GM19467 (cell line): ENCODE measurements around the gene TBC1D5.
"Not testable (repeated sequence)": the region's sequence is repeated elsewhere in the genome, so short reads cannot be mapped to it uniquely, and the experiment has no call there.

ENCODE experiments used
- ATAC-seq: cut with Tn5 transposase; IDR thresholded peaks from one replicate; pipeline ENCODE4 v1.9.1; 2021; ENCODE audit warnings: mild to moderate bottlenecking, moderate library complexity; ENCODE audit not compliant: unreplicated experiment

TBC1D5 gene

DNA sequence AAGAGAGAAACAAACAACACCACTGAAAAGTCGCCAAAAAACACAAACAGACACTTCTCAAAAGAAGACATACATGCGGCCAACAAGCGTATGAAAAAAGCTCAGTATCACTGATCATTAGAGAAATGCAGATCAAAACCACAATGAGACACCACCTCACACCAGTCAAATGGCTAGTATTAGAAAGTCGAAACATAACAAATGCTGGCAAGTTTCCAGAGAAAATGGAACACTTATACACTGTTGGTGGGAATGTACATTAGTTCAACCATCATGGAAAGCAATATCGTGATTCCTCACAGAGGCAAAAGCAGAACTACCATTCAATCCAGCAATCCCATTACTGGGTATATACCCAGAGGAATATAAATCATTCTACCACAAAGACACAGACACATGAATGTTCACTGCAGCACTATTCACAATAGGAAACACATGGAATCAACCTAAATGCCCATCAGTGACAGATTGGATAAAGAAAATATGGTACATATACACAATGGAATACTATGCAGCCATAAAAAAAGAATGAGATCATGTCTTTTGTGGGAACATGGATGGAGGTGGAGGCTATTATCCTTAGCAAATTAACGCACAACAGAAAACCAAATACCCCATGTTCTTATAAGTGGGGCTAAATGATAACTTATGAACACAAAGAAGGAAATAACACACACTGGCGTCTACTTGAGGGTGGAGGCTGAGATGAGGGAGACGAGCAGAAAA, 93.6 kb downstream of the TBC1D5 start:
- not testable (repeated sequence) for ATAC-seq

DNA sequence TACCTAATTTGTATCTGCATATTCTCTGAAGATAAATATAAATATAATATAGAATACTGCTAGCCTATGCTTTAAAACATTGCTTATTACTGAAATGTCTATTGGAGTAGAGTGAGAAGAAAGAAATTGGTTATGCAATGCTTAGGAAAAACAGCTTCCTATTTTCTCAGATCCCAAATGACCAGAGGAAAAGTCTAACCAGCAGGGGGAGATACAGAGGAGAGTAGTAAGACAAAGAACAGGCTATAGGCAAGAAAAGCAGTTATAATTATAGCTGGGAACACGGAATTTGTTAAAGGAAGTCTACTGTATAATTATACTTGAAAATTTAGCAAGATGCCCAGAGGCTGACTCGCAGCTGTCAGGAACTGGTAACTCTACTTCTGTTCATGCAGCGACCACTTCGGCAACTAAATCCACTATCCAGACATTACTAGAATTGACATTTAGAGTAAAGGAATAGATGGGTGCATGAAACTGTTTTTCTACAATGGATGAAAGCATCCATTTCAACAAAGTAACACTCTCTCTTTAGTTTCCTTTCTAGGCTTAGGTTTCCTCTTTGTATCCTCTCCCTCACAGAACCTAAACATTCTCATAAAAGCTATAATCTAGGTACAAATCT, 97.2 kb downstream of the TBC1D5 start:
- ATAC-seq: no peak

DNA sequence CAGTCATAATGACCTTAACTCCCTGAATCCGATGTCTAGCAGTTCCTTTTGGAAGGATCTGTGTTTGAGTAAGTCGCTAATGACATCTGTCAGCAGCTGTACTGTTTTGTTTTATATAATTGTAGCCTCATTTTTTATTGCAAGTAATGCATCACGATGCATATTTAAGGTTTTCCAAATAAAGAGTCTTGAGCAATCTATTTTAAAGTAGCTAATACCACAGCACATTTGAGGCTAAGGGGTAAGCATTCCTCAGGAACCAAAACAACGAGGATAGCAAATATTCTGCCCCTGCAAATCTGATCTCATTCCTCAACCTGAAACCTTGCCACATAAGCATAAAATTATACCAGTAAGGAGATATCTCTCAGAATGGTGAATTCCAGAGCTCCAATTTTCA, 98.7 kb downstream of the TBC1D5 start:
- no peak for ATAC-seq

DNA sequence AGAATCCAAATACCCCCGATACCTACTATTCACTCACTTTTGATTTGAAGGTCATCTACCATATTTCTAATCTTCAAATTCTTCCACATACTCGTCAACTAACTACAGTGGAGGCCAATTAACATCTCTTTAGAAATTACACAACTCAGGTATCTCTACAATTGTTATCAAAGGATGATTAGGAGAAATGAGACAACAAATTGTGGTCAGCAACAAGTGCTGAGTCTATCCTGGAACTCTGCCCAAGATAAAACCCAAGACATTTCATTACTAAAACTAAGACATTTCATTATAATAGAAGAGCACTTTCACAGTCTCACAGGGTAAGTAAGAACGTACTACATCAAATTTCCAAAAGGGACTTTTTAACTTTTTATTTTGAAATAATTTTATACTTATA, 100.0 kb downstream of the TBC1D5 start:
- ATAC-seq: no peak

DNA sequence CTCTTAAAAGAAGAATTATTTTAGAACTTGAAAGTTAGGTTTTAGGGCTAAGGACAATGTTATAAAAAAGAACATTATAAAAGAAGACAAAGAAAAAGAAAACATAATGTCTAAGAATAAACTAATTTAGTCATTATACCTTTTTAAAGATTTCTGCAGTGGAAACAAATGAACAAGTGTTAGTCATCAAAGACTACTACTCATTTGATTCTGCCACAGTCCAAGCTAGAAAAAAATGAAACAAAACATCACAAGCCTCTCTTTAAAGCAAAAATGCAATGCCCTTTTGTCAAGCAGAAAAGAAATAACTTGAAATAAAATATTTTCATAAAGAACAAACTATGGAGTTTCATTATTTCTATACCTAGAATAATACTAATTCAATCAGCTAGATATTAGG, 102.0 kb downstream of the TBC1D5 start:
- no peak for ATAC-seq

DNA sequence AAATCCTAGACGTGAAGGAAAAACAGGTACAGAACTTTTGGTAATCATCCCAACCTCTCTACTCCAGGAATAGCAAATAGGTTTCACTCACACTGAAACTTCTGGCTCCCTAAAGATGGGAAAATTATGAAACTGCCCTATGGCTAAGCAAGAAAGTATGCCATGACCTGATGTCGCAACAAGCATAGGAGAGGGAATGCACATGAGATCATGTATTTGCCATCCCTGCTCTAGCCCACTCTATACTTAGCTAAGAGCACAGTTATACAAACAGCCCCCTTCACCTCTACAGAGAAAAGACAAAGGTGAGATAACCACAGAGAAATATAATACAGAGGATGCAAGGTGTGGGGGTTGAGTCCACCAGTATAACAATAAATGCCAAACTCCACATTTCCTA, 102.7 kb downstream of the TBC1D5 start:
- ATAC-seq: no peak

DNA sequence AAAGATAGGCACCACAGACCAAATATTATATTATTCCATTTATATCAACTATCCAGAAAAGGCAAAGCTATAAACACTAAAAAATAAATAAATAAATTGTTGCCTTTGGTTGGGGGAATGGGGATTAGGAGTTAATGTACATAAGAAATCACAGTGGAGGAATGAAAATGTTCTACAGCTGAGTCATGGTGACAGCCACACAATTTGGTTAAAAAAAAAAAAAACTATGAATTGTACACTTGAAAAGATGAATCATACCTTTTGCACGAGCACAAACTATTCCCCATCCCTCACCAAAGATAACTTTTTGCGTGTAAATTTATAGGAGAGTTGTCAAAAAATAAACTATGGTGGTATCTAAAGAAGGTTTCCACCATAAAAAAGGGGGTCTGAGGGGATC, 103.2 kb downstream of the TBC1D5 start:
- ATAC-seq: no peak

DNA sequence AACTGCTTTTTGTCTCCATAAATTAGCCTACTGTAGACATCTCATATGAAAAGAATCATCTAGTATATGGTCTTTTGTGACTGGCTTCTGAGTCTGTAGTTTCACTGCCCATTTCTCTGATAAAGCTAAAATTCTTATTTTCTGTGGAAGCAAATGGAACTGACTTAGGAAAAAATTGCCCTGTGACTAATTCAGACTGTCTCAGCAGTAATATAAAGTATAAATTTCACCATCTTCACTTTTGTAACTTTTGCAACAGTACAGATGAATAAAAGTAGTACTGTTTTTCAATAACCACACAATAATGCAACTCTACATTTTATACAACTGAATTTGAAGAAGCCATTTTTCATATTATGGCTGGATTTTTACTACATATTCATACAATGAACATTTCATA, 104.1 kb downstream of the TBC1D5 start:
- ATAC-seq: no peak

DNA sequence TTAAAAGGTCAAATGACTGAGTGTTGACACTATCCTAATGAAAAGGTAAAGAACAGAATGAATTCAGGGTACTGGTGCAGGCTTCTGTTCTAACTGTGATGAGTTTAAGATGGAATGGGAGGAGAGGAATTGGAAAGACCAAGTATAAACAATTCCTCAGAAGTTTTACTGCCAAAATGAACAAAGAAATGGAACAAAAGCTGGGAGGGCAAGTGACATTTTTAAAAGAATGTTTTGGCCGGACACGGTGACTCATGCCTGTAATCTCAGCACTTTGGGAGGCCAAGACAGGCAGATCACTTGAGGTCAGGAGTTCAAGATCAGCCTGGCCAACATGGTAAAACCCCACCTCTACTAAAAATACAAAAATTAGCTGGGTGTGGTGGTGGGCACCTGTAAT, 106.8 kb downstream of the TBC1D5 start:
- not testable (repeated sequence) for ATAC-seq

DNA sequence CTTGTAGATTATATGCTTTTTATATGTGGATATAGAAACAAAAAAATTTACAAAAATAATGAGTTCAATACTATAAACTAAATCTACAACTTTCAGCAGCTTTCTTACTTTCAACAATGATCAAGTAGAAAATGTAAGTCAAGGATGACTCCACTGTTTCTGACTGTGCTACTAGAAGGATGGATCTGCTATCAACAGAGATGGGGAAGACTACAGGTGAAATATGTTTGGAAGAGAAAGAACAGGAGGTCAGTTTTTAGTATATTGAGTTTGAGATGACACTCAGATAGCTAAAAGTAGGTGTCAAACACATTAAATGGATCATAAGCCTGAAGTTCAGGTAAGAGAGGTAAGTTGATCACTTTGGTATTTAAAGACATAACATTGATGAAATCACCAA, 107.5 kb downstream of the TBC1D5 start:
- ATAC-seq: no peak

DNA sequence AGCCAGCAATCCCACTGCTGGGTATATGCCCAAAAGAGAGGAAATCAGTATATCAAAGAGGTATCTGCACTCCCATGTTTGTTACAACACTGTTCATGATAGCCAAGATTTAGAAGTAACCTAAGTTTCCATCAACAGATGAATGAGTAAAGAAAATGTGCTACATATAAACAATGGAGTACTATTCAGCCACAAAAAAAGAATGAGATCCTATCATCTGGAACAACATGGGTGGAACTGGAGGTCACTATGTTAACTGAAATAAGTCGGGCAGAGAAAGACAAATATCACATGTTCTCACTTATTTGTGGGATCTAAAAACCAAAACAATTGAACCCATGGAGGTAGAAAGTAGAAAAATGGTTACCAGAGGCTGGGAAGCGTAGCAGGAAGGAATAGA, 108.2 kb downstream of the TBC1D5 start:
- ATAC-seq: no peak

DNA sequence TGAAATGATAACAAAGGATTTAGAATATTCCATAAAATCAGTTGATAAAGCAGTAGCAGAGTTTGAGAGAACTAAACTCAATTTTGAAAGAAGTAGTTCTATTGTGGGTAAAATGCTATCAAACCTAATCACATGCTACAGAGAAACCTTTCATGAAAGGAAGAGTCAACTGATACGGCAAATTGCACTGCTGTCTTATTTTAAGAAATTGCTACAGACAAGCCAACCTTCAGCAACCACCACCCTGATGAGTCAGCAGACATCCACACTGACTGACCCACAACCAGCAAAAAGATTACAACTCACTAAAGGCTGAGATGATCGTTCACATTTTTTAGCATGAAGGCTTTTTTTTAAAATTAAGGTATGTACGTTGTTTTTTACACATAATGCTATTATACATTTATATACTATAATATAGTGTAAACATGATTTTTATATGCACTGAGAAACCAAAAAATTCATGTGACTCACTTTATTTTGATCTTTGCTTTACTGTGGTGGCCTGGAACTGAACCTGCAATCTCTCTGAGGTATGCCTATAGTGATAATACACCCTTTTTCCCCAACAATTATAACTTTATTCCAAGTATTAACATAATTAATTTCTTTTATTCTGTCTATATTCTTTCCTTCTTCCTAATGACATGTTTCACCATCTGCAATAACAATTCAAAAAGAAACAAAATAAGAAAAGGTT, 109.9 kb downstream of the TBC1D5 start:
- ATAC-seq: no peak

DNA sequence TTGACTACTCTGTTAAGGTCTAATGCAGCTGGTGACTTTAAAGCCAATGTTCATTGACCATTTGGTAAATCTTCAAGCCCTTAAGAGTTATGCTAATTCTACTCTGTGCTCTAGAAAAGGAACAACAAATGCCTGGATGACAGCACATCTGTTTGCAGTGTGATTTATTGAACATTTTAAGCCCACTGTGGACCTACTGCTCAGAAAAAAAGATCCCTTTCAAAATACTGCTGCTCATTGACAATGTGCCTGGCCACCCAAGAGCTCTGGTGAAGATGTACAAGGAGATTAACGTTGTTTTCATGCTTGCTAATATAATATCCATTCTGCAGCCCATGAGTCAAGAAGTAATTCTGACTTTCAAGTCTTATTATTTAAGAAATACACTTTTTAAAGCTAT, 110.8 kb downstream of the TBC1D5 start:
- no peak for ATAC-seq

DNA sequence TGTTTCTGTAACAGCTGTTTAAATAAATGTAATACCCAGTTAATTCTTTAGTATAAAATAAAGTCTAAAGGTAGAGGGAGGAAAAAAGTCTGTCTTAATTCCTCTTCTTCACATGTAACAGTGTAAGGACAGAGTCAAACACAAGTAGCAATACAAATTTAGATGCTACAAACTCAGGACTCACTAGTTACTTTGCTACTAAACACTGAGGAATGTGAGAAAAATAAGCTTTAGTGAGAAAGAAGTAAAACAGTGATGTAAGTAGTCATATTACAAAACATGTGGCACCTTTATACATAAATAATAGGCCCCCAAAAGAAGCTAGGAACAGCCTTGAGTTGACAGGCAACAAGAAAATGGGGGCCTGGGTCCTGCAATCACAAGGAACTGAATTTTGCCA, 113.0 kb downstream of the TBC1D5 start:
- ATAC-seq: no peak

DNA sequence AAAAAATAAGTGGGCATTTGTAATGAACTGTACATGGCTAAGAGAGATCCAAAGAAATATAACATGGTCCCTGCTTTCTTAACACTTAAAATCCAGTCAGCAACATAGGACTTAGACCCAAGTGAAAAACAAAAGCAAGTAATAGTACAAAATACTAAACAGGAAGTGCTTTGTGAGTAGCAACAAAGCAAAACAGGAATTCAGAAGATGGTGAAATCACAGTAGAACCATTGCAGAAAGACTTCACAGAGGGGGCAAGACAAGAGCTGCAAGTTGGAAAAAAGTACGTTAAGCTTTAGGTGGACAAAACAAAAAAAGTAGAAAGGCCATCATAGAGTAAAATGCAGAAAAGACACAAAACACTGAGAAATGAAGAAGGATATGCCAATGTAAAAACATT, 116.0 kb downstream of the TBC1D5 start:
- no peak for ATAC-seq

DNA sequence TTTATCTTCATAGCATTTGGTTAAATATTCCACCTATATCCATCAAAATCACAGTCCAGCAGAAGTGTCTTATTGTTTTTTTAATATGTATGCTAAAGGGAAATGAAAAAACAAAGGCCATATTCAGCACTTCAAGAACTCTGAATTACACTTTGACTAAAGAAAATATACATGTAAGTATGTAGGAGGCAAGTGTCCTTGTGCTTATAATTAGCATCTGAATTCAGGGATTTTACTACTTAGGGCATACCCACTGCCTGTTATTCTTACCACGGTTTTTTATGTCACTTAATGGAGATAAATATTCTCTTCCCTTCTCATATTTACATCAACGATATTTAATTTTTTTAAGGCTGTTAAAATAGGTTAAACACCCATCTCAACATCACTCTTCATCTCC, 117.3 kb downstream of the TBC1D5 start:
- ATAC-seq: no peak

DNA sequence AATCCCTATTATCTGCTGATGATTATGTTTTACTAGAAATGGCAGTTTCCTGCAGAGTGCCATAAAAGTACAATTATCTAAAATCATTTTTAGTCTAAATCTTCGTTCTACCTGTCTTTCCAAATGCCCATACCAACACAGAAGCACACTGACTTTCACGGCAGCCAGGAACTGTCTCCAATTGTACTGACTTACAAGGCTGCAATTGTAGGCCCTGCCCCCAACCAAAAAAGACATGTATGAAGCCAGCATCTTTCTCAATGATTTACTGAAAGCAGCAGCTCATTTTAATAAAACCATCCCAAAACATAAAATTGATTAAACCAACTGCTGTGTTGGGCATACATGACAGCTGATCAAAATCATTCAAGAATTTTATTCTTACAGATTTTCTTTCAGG, 119.0 kb downstream of the TBC1D5 start:
- no peak for ATAC-seq

DNA sequence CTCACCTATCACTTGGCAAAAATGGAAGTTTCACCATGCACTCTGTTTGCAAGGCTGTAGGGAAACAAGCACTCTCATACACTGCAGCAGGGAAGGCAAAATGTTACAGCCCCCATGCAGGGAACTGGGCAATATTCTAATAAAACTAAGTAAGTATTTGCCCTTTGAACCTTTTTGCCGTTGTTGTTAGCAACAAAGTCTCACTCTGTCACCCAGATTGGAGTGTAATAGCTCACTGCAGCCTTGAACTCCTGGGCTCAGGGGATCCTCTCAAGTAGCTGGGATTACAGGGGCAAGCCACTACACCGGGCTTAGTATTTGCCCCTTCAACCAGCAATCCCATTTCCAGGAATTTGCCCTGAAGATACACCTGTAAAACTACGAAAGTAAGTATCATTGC, 122.5 kb downstream of the TBC1D5 start:
- ATAC-seq: no peak

DNA sequence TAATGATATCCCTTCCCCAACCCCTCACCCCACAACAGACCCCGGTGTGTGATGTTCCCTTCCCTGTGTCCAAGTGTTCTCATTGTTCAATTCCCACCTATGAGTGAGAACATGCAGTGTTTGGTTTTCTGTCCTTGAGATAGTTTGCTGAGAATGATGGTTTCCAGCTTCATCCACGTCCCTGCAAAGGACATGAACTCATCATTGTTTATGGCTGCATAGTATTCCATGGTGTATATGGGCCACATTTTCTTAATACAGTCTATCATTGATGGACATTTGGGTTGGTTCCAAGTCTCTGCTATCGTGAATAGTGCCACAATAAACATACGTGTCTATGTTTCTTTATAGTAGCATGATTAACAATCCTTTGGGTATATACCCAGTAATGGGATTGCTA, 129.4 kb downstream of the TBC1D5 start:
- not testable (repeated sequence) for ATAC-seq

DNA sequence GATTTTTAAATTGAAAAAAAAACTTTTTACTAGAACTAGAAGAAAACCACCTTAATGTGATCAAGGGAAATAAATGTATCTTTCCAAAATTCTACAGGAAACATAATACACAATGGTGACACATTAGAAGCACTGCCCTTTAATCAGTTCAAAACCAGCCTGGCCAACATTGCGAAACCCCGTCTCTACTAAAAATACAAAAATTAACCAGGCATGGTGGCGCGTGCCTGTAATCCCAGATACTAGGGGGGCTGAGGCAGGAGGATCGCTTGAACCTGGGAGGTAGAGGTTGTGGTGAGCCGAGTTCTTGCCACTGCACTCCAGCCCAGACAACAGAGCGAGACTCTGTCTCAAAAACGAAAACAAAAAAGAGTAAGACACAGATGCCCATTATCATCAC, 134.5 kb downstream of the TBC1D5 start:
- ATAC-seq: no peak

DNA sequence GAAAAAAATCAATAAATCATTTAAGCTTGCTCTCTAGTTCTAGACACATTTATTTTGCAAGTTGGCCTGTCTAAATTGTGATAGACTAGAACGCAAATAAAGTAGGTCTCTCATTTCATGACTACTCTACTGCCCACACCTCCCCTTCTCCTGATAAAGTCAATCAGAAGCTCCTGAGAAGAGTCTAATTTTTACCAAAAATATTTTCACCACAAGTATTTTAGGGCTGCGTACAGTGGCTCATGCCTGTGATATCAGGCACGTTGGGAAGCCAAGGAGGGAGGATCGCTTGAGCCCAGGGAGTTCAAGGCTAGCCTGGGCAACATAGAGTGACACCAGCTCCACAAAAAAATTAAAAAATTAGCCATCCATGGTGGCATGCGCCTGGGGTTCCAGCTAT, 136.5 kb downstream of the TBC1D5 start:
- ATAC-seq: no peak

DNA sequence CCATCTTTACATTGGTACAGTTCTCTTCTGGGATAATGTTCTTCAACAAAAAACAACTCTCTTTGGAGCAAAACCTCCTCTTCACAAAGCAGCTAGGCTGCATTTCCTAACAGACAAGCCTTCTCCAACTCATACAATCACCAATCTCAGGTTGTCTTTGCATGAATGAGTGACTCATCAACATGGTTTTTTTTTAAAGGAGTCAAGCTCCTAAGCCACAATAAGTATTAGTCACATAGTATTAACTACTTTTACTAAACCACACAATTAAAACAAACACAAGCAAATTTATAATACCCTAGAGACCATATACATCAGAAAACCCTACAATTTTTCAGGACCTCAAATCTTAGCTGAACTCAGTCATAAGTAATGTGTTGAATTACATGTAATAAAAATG, 137.4 kb downstream of the TBC1D5 start:
- no peak for ATAC-seq
